Kidney (tissue), 14 donors: ENCODE results near the gene RAD51B. TPM values are rescaled to one million over a fixed set of nuclear protein-coding genes. Genes with fewer than 3 reads are reported as not detected.

ENCODE experiments used
- DNase-seq, 5 donors: peaks; one replicate each; pipeline ENCODE4 v3.0.0-alpha.2; 2013 to 2020
- FAIRE-seq: peaks from 2 replicates; lab custom pipeline; 2012; peaks lifted over from hg19 to GRCh38; lab: Jason Lieb, UNC
- H3K27ac ChIP-seq, 2 donors: one replicate each; pipeline ENCODE4 v1.7.0; 2013; ENCODE audit warnings: low read depth in 2 of 2, low read length in 2 of 2, inconsistent platforms in 1 of 2
- H3K27me3 ChIP-seq: one replicate; pipeline ENCODE4 v1.7.1; 2013; ENCODE audit warnings: low read length, inconsistent platforms; ENCODE audit not compliant: control insufficient read depth, insufficient read depth
- H3K36me3 ChIP-seq, 3 donors: one replicate each; pipeline versions ENCODE4 v1.7.0 to v1.7.1; 2013; ENCODE audit warnings: low read length in 3 of 3, control low read depth in 1 of 3, inconsistent platforms in 1 of 3; ENCODE audit not compliant: insufficient read depth in 3 of 3, control insufficient read depth in 2 of 3
- H3K4me1 ChIP-seq, 3 donors: one replicate each; pipeline versions ENCODE4 v1.7.0 to v1.7.1; 2013; ENCODE audit warnings: low read length in 3 of 3, inconsistent platforms in 1 of 3, low read depth in 1 of 3; ENCODE audit not compliant: control insufficient read depth in 2 of 3, insufficient read depth in 2 of 3
- H3K4me3 ChIP-seq, 3 donors: one replicate each; pipeline versions ENCODE4 v1.7.0 to v1.8.1; 2013; ENCODE audit warnings: low read length in 3 of 3, control low read depth in 1 of 3, inconsistent platforms in 1 of 3
- H3K9ac ChIP-seq, 3 donors: one replicate each; pipeline versions ENCODE4 v1.7.0 to v1.7.1; 2013; ENCODE audit warnings: low read length in 3 of 3, control low read depth in 1 of 3, inconsistent platforms in 1 of 3
- H3K9me3 ChIP-seq, 3 donors: one replicate each; pipeline versions ENCODE4 v1.7.0 to v1.7.1; 2013; ENCODE audit warnings: low read length in 3 of 3, control low read depth in 1 of 3, inconsistent platforms in 1 of 3; ENCODE audit not compliant: control insufficient read depth in 2 of 3, insufficient read depth in 1 of 3
- CTCF ChIP-seq: IDR thresholded peaks from 3 replicates; pipeline ENCODE4 v1.5.1; 2012; ENCODE audit warnings: mild to moderate bottlenecking, moderate library complexity, borderline replicate concordance; ENCODE audit not compliant: insufficient read depth; ENCODE audit errors: extremely low read depth
- intact Hi-C: fragments of 100-400 bp; cut with DNase I; formaldehyde crosslinking; loops from one replicate; pipeline ENCODE4 v1.11.1; 2022
- polyA plus RNA-seq: library from polyadenylated mRNA; stranded (reverse); fragments of 350-450 nt; fragmentation: Illumina TruSeq; extraction: RNeasy Lipid Tissue Mini Kit (QIAGEN cat#74804); gene quantifications from one replicate; pipeline ENCODE4 v1.2.3, GENCODE V29; 2014; ENCODE audit warnings: low read depth, low replicate concordance; ENCODE audit not compliant: insufficient read depth
- total RNA-seq: library from RNA; stranded (reverse); fragmentation: NEBNext Ultra II Directional; extraction: Animal tissue kit (Norgen Biotek cat#: 25700); gene quantifications from one replicate; pipeline ENCODE4 v1.2.1, GENCODE V29; 2021
- donor health status: control.
- donor health status: control.
- donor health status: control.
- donor health status: control.
- donor health status: control.
- donor health status: DM: yes; HTN: yes; CAD: no.
- donor health status: Normal renal cell carcinoma (clear cell type).

The RAD51B gene
- total and polyA plus RNA-seq, 2 donors from 2014 or later: 6.9 to 18.0 TPM

- intact Hi-C loops: no loop called here
- Histone ChIP-seq H3K9me3 (no peaks in the 10 kb centered on the region), H3K27ac (no peak overlapping the region), H3K4me1 (peaks cover 0 to 7% (median 0%) of the 10 kb centered on the region in 3 donors), H3K27me3 (no peaks in the 10 kb centered on the region), H3K4me3 (no peak overlapping the region), H3K36me3 (no peaks in the 10 kb centered on the region), H3K9ac (no peak overlapping the region)
- TF ChIP-seq CTCF: no peak
- FAIRE-seq (no peak), DNase-seq (no peak)
Measured at GRCh38 chr14:67952786-67953185, 133.2 kb downstream of the RAD51B start.

DNA sequence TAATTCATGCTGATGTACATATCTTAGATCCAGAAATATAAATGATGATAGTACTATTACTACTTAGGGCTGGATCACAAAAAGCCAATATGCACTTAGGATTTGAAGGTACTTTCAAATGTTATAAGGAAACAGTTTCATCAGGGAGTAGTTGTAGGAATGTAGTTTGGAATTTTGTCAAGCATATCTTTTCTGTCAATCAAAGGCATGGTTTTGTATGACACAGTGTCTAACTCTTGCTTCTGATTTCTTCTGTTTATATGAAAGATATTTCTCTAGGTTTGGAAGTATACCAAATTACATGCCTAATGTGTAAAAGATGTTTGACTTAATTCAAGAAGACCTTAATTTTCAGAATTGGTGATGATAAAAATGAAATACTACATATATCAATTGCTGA, 135.7 kb downstream of the RAD51B start:
- FAIRE-seq (no peak), DNase-seq (no peak)
- H3K27ac ChIP-seq: no peak overlapping the region
- H3K9me3 ChIP-seq: no peaks in the 10 kb centered on the region
- H3K27me3 ChIP-seq: no peaks in the 10 kb centered on the region
- H3K4me1 ChIP-seq: peaks cover 0 to 7% (median 0%) of the 10 kb centered on the region in 3 donors
- no peaks in the 10 kb centered on the region for H3K36me3 ChIP-seq
- H3K4me3 ChIP-seq: no peak overlapping the region
- no peak for TF ChIP-seq CTCF
- no peak overlapping the region for H3K9ac ChIP-seq
- intact Hi-C loops: no loop called here

- no peak for FAIRE-seq
- no peak for DNase-seq
- no peak for TF ChIP-seq CTCF
- no peaks in the 10 kb centered on the region for H3K4me1 ChIP-seq
- no peak overlapping the region for H3K9ac ChIP-seq
- no peak overlapping the region for H3K27ac ChIP-seq
- H3K36me3 ChIP-seq: no peaks in the 10 kb centered on the region
- no peaks in the 10 kb centered on the region for H3K27me3 ChIP-seq
- intact Hi-C loops: no loop called here
- no peaks in the 10 kb centered on the region for H3K9me3 ChIP-seq
- no peak overlapping the region for H3K4me3 ChIP-seq
Measured at GRCh38 chr14:67957946-67958345, 138.4 kb downstream of the RAD51B start.

DNA sequence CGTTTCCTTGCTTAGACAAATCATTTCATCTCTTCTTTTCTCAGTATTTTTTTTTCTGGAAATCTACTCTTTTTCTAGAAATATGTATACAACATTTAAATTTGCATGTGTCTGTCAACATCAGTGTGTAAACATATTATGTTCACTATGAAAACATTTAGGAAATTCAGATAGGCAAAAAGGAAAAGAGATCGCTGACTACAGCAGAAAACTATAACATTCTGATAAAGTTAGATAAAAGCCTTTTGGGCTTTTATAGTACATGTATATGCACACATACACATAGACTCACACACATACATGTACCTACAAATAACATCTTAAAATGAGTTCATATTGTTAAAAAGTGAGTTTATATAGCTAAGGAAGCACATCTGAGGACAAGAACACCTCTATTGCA, 142.1 kb downstream of the RAD51B start:
- FAIRE-seq (no peak), DNase-seq (no peak)
- peaks cover 0 to 2% (median 0%) of the 10 kb centered on the region in 3 donors for H3K4me1 ChIP-seq
- intact Hi-C loops: no loop called here
- no peaks in the 10 kb centered on the region for H3K36me3 ChIP-seq
- H3K27ac ChIP-seq: no peak overlapping the region
- H3K27me3 ChIP-seq: no peaks in the 10 kb centered on the region
- no peak for TF ChIP-seq CTCF
- H3K9ac ChIP-seq: no peak overlapping the region
- no peak overlapping the region for H3K4me3 ChIP-seq
- no peaks in the 10 kb centered on the region for H3K9me3 ChIP-seq
